Ascending aorta (tissue), 2 donors: ENCODE data around the gene KRTAP10-2. TPM values are rescaled to one million over a fixed set of nuclear protein-coding genes. Genes with fewer than 3 reads are reported as not detected.

Experiments
- DNase-seq, 2 donors: peaks; one replicate each; pipeline ENCODE4 v3.0.0-alpha.2; 2019; ENCODE audit warnings: low spot score in 2 of 2
- H3K27ac ChIP-seq, 2 donors: fragments of 200-600 bp; sonication (generic); one replicate each; pipeline ENCODE4 v1.5.1; 2016 to 2017; ENCODE audit warnings: mild to moderate bottlenecking in 1 of 2
- H3K27me3 ChIP-seq: fragments of 200-600 bp; sonication (generic); one replicate; pipeline ENCODE4 v1.5.1; 2017
- H3K36me3 ChIP-seq, 2 donors: fragments of 200-600 bp; sonication (generic); one replicate each; pipeline ENCODE4 v1.5.1; 2016
- H3K4me1 ChIP-seq, 2 donors: fragments of 200-600 bp; sonication (generic); one replicate each; pipeline ENCODE4 v1.5.1; 2016 to 2017; ENCODE audit warnings: mild to moderate bottlenecking in 1 of 2
- H3K4me3 ChIP-seq, 2 donors: fragments of 200-600 bp; sonication (generic); one replicate each; pipeline ENCODE4 v1.5.1; 2016 to 2017; ENCODE audit warnings: mild to moderate bottlenecking in 1 of 2
- H3K9me3 ChIP-seq, 2 donors: fragments of 200-600 bp; sonication (generic); one replicate each; pipeline ENCODE4 v1.5.1; 2016
- intact Hi-C: fragments of 100-400 bp; cut with DNase I; formaldehyde crosslinking; loops from one replicate; pipeline ENCODE4 v1.15.1; 2023
- total RNA-seq: library from RNA; depleted of rRNA; stranded (reverse); fragments of >200 nt; gene quantifications from one replicate; pipeline ENCODE4 v1.1.0, GENCODE V29; 2016
- TF ChIP-seq, protein P1 (sequence below), 3 experiments: fragments of 200-600 bp in 2 of 3; fragments of 450-650 bp in 1 of 3; sonication (generic) in 2 of 3; IDR thresholded peaks; one replicate each; pipeline ENCODE4 v1.5.1; 2016 to 2019; ENCODE audit warnings: antibody characterized with exemption in 3 of 3, mild to moderate bottlenecking in 1 of 3, moderate library complexity in 1 of 3

The KRTAP10-2 gene
- total RNA-seq, 1 donor from 2014 or later = not detected

DNA sequence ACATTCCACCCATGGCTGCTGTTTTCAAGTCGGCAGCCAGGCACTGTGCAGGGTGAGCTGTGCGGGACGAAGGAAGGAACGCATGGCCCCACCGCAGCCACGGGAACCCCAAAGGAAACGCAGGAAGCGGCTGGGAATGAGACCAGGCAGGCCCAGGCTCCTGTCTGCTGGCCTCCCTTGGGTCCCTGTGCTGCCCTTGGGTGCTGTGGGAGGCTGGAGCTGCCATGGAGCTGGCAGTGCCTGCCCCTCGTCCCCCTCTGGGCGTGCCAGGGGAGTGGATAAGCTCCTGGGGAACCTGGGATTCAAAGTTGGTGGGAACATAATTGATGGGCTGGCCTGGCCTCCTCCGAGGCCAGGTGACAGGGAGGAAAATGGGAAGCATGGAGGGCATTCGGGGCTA, 17.0 kb upstream of the KRTAP10-2 start:
- Histone ChIP-seq H3K4me1 (no peaks in the 10 kb centered on the region), H3K27ac (no peak overlapping the region), H3K36me3 (no peaks in the 10 kb centered on the region), H3K27me3 (no peaks in the 10 kb centered on the region), H3K4me3 (no peak overlapping the region), H3K9me3 (no peaks in the 10 kb centered on the region)
- intact Hi-C loops = no loop called here
- TF ChIP-seq, protein P1, sequence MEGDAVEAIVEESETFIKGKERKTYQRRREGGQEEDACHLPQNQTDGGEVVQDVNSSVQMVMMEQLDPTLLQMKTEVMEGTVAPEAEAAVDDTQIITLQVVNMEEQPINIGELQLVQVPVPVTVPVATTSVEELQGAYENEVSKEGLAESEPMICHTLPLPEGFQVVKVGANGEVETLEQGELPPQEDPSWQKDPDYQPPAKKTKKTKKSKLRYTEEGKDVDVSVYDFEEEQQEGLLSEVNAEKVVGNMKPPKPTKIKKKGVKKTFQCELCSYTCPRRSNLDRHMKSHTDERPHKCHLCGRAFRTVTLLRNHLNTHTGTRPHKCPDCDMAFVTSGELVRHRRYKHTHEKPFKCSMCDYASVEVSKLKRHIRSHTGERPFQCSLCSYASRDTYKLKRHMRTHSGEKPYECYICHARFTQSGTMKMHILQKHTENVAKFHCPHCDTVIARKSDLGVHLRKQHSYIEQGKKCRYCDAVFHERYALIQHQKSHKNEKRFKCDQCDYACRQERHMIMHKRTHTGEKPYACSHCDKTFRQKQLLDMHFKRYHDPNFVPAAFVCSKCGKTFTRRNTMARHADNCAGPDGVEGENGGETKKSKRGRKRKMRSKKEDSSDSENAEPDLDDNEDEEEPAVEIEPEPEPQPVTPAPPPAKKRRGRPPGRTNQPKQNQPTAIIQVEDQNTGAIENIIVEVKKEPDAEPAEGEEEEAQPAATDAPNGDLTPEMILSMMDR (IDR thresholded peaks at IDR 0.05) = no peak
- DNase-seq = no peak

DNA sequence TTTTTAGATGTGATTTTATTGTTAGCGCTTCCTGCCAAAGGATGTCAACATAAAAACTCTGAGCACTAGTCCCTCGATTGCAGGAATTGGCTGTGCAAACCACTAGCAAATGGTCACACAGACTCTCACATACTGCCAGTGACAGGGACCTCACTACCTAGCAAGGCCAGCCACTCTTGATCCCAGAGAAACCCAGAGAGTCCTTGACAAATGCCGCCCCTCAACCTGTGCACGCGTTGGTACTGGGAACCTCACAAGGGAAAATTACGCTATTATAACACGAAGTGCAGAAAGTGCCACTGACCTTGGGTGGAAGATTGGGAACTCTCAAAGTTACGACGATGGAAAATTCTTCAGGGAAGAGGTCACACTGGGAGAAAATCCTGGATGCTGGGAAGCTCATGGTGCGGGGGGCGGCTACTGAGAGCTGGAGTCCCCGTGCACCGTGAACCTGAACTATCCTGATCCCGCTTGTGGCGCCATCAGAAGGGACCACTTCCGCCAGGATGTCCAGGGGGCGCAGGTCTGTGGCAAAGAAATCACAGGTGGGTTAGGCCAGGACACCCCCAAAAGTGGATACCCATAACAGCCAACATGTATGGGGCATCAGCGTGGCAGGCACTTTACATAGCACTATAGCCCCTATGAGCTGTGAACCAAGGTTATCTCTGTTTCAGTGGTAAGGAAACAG, 16.3 kb upstream of the KRTAP10-2 start:
- Histone ChIP-seq H3K36me3 (no peaks in the 10 kb centered on the region), H3K4me1 (no peaks in the 10 kb centered on the region), H3K4me3 (no peak overlapping the region), H3K27ac (no peak overlapping the region), H3K27me3 (no peaks in the 10 kb centered on the region), H3K9me3 (peaks cover 0 to 5% of the 10 kb centered on the region in 2 donors)
- DNase-seq = no peak
- intact Hi-C loops = no loop called here
- TF ChIP-seq, protein P1 (IDR thresholded peaks at IDR 0.05) = no peak

DNA sequence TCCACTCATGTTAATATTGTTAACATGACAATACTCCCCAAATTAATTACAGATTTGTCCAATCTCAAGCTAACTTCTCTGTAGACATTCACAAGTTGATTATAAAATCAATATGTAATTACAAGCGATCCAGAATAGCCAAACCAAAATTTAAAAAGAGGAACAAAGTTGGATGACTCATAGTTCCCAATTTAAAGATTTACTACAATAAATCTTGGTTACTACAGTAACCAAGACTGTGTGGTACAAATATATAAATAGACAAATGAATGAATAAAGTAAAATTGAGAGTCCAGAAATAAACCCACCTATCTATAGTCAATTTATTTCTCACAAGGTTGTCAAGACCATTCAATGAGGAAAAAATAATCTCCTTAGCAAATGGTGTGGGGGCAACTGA, 15.1 kb upstream of the KRTAP10-2 start:
- H3K4me3 ChIP-seq = no peak overlapping the region
- TF ChIP-seq, protein P1 (IDR thresholded peaks at IDR 0.05) = no peak
- no peaks in the 10 kb centered on the region for H3K4me1 ChIP-seq
- no peaks in the 10 kb centered on the region for H3K36me3 ChIP-seq
- peaks cover 0 to 12% of the 10 kb centered on the region in 2 donors for H3K9me3 ChIP-seq
- DNase-seq = no peak
- no peak overlapping the region for H3K27ac ChIP-seq
- intact Hi-C loops = no loop called here
- no peaks in the 10 kb centered on the region for H3K27me3 ChIP-seq

DNA sequence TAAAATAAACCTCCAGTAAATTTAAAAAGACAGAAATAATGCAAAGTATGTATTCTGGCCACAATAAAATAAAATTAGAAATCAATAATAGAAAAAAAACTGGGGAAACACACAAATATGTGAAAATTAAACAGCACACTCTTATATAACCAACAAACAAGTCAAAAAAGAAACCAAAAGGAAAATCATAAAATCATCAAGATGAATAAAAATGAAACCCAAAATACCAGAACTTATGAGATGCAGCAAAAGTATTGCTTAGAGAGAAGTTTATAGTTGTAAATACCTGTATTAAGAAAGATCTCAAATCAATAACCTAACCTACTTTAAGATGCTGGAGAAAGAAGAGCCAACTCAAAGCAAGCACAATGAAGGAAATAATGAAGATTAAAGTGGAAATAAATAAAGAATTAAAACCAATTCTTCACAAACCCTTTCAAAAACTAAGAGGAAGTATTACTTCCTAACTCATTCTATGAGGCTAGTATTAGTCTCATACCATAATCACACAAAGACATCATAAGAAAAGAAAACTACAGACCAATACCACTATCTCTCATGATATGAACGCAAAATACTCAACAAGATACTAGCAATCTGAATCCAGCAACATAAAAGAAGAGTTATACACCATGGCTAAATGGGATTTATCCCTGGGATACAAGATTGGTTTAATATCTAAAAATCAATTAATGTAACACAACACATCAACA, 13.7 kb upstream of the KRTAP10-2 start:
- TF ChIP-seq, protein P1 (IDR thresholded peaks at IDR 0.05) = no peak
- Histone ChIP-seq H3K4me3 (no peak overlapping the region), H3K4me1 (no peaks in the 10 kb centered on the region), H3K27me3 (no peaks in the 10 kb centered on the region), H3K27ac (no peak overlapping the region), H3K9me3 (peaks cover 0 to 12% of the 10 kb centered on the region in 2 donors), H3K36me3 (no peaks in the 10 kb centered on the region)
- intact Hi-C loops = no loop called here
- DNase-seq = no peak

DNA sequence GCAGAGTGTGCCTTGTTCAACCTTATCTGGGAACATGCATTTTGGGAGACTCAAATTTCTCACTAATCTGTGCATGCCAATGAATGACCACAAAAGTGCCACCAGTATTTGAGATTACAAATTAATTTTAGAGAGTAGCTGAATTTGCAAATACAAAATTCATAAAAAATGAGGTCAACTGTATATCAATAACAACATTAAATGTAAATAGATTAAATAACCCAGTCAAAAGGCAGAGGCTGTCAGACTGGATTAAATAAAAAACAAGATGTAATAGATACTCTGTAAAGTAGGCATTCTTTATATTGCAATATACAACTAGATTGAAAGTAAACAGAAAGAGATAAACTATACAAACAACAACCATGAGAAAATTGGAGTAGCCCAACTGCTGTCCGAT, 12.8 kb upstream of the KRTAP10-2 start:
- Histone ChIP-seq H3K4me3 (no peak overlapping the region), H3K36me3 (no peaks in the 10 kb centered on the region), H3K27me3 (no peaks in the 10 kb centered on the region), H3K4me1 (no peaks in the 10 kb centered on the region), H3K9me3 (peaks cover 0 to 12% of the 10 kb centered on the region in 2 donors), H3K27ac (no peak overlapping the region)
- TF ChIP-seq, protein P1 (IDR thresholded peaks at IDR 0.05) = no peak
- intact Hi-C loops = no loop called here
- DNase-seq = no peak
